Activated CD4-positive, alpha-beta T cell treated with anti-CD3 and anti-CD28 coated beads, Interleukin-2, amount 10 ng/mL, durations not matched to agents 24 days and 14 days (primary cell): Measurements from ENCODE around the gene F2RL2. TPM values are rescaled to one million over a fixed set of nuclear protein-coding genes. Genes with fewer than 3 reads are reported as not detected.
"Not testable (repeated sequence)": the region's sequence is repeated elsewhere in the genome, so short reads cannot be mapped to it uniquely, and the experiment has no call there.

ENCODE experiments used
- DNase-seq: peaks from one replicate; pipeline ENCODE4 v3.0.0; 2022
- H3K27ac Mint-ChIP-seq: one replicate; pipeline ENCODE4 v1.8.0; 2022; ENCODE audit warnings: mild to moderate bottlenecking, mixed read lengths
- H3K27me3 Mint-ChIP-seq: one replicate; pipeline ENCODE4 v1.8.0; 2022; ENCODE audit warnings: mixed read lengths
- H3K36me3 Mint-ChIP-seq: one replicate; pipeline ENCODE4 v1.8.0; 2022; ENCODE audit warnings: low read depth, mild to moderate bottlenecking, mixed read lengths
- H3K4me1 Mint-ChIP-seq: one replicate; pipeline ENCODE4 v1.8.0; 2021; ENCODE audit warnings: mixed read lengths
- H3K4me3 Mint-ChIP-seq: one replicate; pipeline ENCODE4 v1.8.0; 2022; ENCODE audit warnings: mild to moderate bottlenecking, moderate library complexity, mixed read lengths
- H3K9me3 Mint-ChIP-seq: one replicate; pipeline ENCODE4 v1.8.0; 2021; ENCODE audit warnings: mixed read lengths
- intact Hi-C: fragments of 100-400 bp; cut with micrococcal nuclease; formaldehyde crosslinking; loops from one replicate; pipeline ENCODE4 v1.15.1; 2023
- total RNA-seq: library from RNA; stranded (reverse); gene quantifications from 2 replicates; pipeline ENCODE4 v1.2.3, GENCODE V29; 2022

F2RL2 gene
- total RNA-seq, 1 donor from 2014 or later = not detected

GRCh38 chr5:76610196-76610595, 13.0 kb downstream of the F2RL2 start:
- Mint-ChIP-seq H3K27me3 (no peaks in the 10 kb centered on the region), H3K36me3 (peaks cover 37% of the 10 kb centered on the region), H3K27ac (no peak overlapping the region), H3K4me3 (no peak overlapping the region), H3K4me1 (peaks cover 17% of the 10 kb centered on the region), H3K9me3 (no peaks in the 10 kb centered on the region)
- no peak for DNase-seq
- intact Hi-C loops = no loop called here

GRCh38 chr5:76608833-76609232, 14.4 kb downstream of the F2RL2 start:
- peak overlapping the region; percentile 42 for H3K27ac Mint-ChIP-seq
- no peak overlapping the region for H3K4me3 Mint-ChIP-seq
- no peaks in the 10 kb centered on the region for H3K27me3 Mint-ChIP-seq
- peaks cover 49% of the 10 kb centered on the region for H3K36me3 Mint-ChIP-seq
- no peaks in the 10 kb centered on the region for H3K9me3 Mint-ChIP-seq
- intact Hi-C loops = loop anchor here (5.0 to 10.0 kb wide), 2 partner anchors 106 to 207 kb away; partner anchors contain the start of genes F2R and IQGAP2
- peaks cover 17% of the 10 kb centered on the region for H3K4me1 Mint-ChIP-seq
- peak; percentile 64 for DNase-seq

GRCh38 chr5:76607353-76607871, 15.8 kb downstream of the F2RL2 start:
- intact Hi-C loops = loop anchor here (5.0 to 10.0 kb wide), 2 partner anchors 107 to 205 kb away; partner anchors contain the start of genes F2R and IQGAP2
- H3K4me3 Mint-ChIP-seq = peak overlapping the region; percentile 20

GRCh38 chr5:76606701-76607100, 16.5 kb downstream of the F2RL2 start:
- Mint-ChIP-seq H3K27me3 (no peaks in the 10 kb centered on the region), H3K27ac (peak overlapping the region; percentile 46), H3K9me3 (no peaks in the 10 kb centered on the region)

More at GRCh38 chr5:76607353-76607871, 15.8 kb downstream of the F2RL2 start:
- Mint-ChIP-seq H3K36me3 (peaks cover 54% of the 10 kb centered on the region), H3K4me1 (peaks cover 22% of the 10 kb centered on the region), H3K27me3 (no peaks in the 10 kb centered on the region), H3K27ac (peak overlapping the region; percentile 61), H3K9me3 (no peaks in the 10 kb centered on the region)
- peak; percentile 60 for DNase-seq

GRCh38 chr5:76604838-76605237, 18.4 kb downstream of the F2RL2 start:
- peaks cover 21% of the 10 kb centered on the region for H3K4me1 Mint-ChIP-seq
- H3K27ac Mint-ChIP-seq = no peak overlapping the region
- intact Hi-C loops = loop anchor here (5.0 to 10.0 kb wide), 2 partner anchors 110 to 203 kb away; partner anchors contain the start of genes F2R and IQGAP2
- H3K9me3 Mint-ChIP-seq = no peaks in the 10 kb centered on the region
- H3K4me3 Mint-ChIP-seq = no peak overlapping the region
- H3K27me3 Mint-ChIP-seq = no peaks in the 10 kb centered on the region
- H3K36me3 Mint-ChIP-seq = peaks cover 50% of the 10 kb centered on the region
- no peak for DNase-seq

More at GRCh38 chr5:76606701-76607100, 16.5 kb downstream of the F2RL2 start:
- Mint-ChIP-seq H3K36me3 (peaks cover 56% of the 10 kb centered on the region), H3K4me1 (peaks cover 24% of the 10 kb centered on the region), H3K4me3 (no peak overlapping the region)
- intact Hi-C loops = loop anchor here (5.0 to 10.0 kb wide), 2 partner anchors 108 to 204 kb away; partner anchors contain the start of genes F2R and IQGAP2
- DNase-seq = no peak

GRCh38 chr5:76603991-76604390, 19.2 kb downstream of the F2RL2 start:
- DNase-seq, H3K9me3 Mint-ChIP-seq, H3K27me3 Mint-ChIP-seq, H3K27ac Mint-ChIP-seq, H3K4me3 Mint-ChIP-seq: not testable (repeated sequence)
- intact Hi-C loops = loop anchor here (10.0 kb wide), 1 partner anchor 111 kb away; the partner anchor contains the start of gene F2R
- Mint-ChIP-seq H3K36me3 (peaks cover 50% of the 10 kb centered on the region), H3K4me1 (peaks cover 21% of the 10 kb centered on the region)

- H3K27ac Mint-ChIP-seq = no peak overlapping the region
- H3K4me3 Mint-ChIP-seq = no peak overlapping the region
- DNase-seq = no peak
- H3K4me1 Mint-ChIP-seq = peaks cover 13% of the 10 kb centered on the region
- H3K9me3 Mint-ChIP-seq = no peaks in the 10 kb centered on the region
- H3K27me3 Mint-ChIP-seq = no peaks in the 10 kb centered on the region
- H3K36me3 Mint-ChIP-seq = peaks cover 48% of the 10 kb centered on the region
- intact Hi-C loops = loop anchor here (10.0 kb wide), 1 partner anchor 113 kb away; the partner anchor contains the start of gene F2R
Observed at GRCh38 chr5:76602094-76602726, 21.0 kb downstream of the F2RL2 start.

- H3K36me3 Mint-ChIP-seq = peaks cover 47% of the 10 kb centered on the region
- no peak overlapping the region for H3K27ac Mint-ChIP-seq
- no peaks in the 10 kb centered on the region for H3K9me3 Mint-ChIP-seq
- intact Hi-C loops = loop anchor here (1.0 to 10.0 kb wide), 3 partner anchors 40 to 173 kb away; partner anchors contain the start of gene F2R
- H3K4me3 Mint-ChIP-seq = no peak overlapping the region
- no peaks in the 10 kb centered on the region for H3K27me3 Mint-ChIP-seq
- DNase-seq = peak; percentile 79
- H3K4me1 Mint-ChIP-seq = peaks cover 9% of the 10 kb centered on the region
Observed at GRCh38 chr5:76601470-76601869, 21.7 kb downstream of the F2RL2 start.

- Mint-ChIP-seq H3K9me3 (no peaks in the 10 kb centered on the region), H3K27me3 (no peaks in the 10 kb centered on the region), H3K27ac (no peak overlapping the region), H3K4me3 (no peak overlapping the region), H3K4me1 (peaks cover 7% of the 10 kb centered on the region), H3K36me3 (peaks cover 50% of the 10 kb centered on the region)
- DNase-seq = no peak
- intact Hi-C loops = loop anchor here (1.0 to 10.0 kb wide), 3 partner anchors 41 to 174 kb away; partner anchors contain the start of gene F2R
Observed at GRCh38 chr5:76600716-76601115, 22.5 kb downstream of the F2RL2 start.

- H3K9me3 Mint-ChIP-seq = no peaks in the 10 kb centered on the region
- H3K27ac Mint-ChIP-seq = no peak overlapping the region
- no peak overlapping the region for H3K4me3 Mint-ChIP-seq
- intact Hi-C loops = no loop called here
- H3K4me1 Mint-ChIP-seq = peaks cover 8% of the 10 kb centered on the region
- H3K36me3 Mint-ChIP-seq = peaks cover 44% of the 10 kb centered on the region
- no peak for DNase-seq
- no peaks in the 10 kb centered on the region for H3K27me3 Mint-ChIP-seq
Observed at GRCh38 chr5:76598531-76598930, 24.7 kb downstream of the F2RL2 start.

GRCh38 chr5:76595755-76596481, 27.3 kb downstream of the F2RL2 start:
- Mint-ChIP-seq H3K27ac (no peak overlapping the region), H3K36me3 (peaks cover 56% of the 10 kb centered on the region), H3K4me1 (peaks cover 2% of the 10 kb centered on the region), H3K4me3 (no peak overlapping the region), H3K9me3 (no peaks in the 10 kb centered on the region), H3K27me3 (no peaks in the 10 kb centered on the region)
- intact Hi-C loops = no loop called here
- DNase-seq = no peak

- intact Hi-C loops = no loop called here
- H3K36me3 Mint-ChIP-seq = peaks cover 64% of the 10 kb centered on the region
Observed at GRCh38 chr5:76594107-76594506, 29.1 kb downstream of the F2RL2 start.

GRCh38 chr5:76592692-76593091, 30.5 kb downstream of the F2RL2 start:
- Mint-ChIP-seq H3K4me1 (peaks cover 5% of the 10 kb centered on the region), H3K27me3 (no peaks in the 10 kb centered on the region), H3K9me3 (no peaks in the 10 kb centered on the region), H3K27ac (no peak overlapping the region), H3K4me3 (no peak overlapping the region), H3K36me3 (peaks cover 63% of the 10 kb centered on the region)
- DNase-seq = no peak
- intact Hi-C loops = no loop called here

More at GRCh38 chr5:76594107-76594506, 29.1 kb downstream of the F2RL2 start:
- DNase-seq = no peak
- H3K4me3 Mint-ChIP-seq = no peak overlapping the region
- no peak overlapping the region for H3K27ac Mint-ChIP-seq
- no peaks in the 10 kb centered on the region for H3K9me3 Mint-ChIP-seq
- peaks cover 5% of the 10 kb centered on the region for H3K4me1 Mint-ChIP-seq
- no peaks in the 10 kb centered on the region for H3K27me3 Mint-ChIP-seq

GRCh38 chr5:76591366-76591765, 31.8 kb downstream of the F2RL2 start:
- Mint-ChIP-seq H3K36me3 (peaks cover 53% of the 10 kb centered on the region), H3K4me1 (peaks cover 5% of the 10 kb centered on the region), H3K27ac (no peak overlapping the region)

More at GRCh38 chr5:76591366-76591765, 31.8 kb downstream of the F2RL2 start:
- no peak for DNase-seq
- Mint-ChIP-seq H3K27me3 (no peaks in the 10 kb centered on the region), H3K9me3 (no peaks in the 10 kb centered on the region), H3K4me3 (no peak overlapping the region)
- intact Hi-C loops = no loop called here
